Activated naive CD8-positive, alpha-beta T cell treated with anti-CD3 and anti-CD28 coated beads, Interleukin-2, amount 10 ng/mL, durations not matched to agents 7 days and 5 days (primary cell): ENCODE data around the gene AKNA. TPM values are rescaled to one million over a fixed set of nuclear protein-coding genes. Genes with fewer than 3 reads are reported as not detected.

Experiments
- ATAC-seq: fragments of 150-1000 bp; cut with Tn5 transposase; one replicate; pipeline ENCODE4 v1.10.0; 2021; ENCODE audit warnings: low read depth, moderate library complexity
- POLR2A ChIA-PET: fragments of 350-600 bp; sonication (Branson Sonifier 250); formaldehyde crosslinking; loops from one replicate; lab custom pipeline; 2021; ENCODE audit warnings: antibody characterized with exemption; lab: Charles Lee
- DNase-seq: peaks from one replicate; pipeline ENCODE4 v3.0.0; 2021
- H3K27ac Mint-ChIP-seq: one replicate; pipeline ENCODE4 v1.8.0; 2022; ENCODE audit warnings: mild to moderate bottlenecking, mixed read lengths
- H3K27me3 Mint-ChIP-seq: one replicate; pipeline ENCODE4 v1.8.0; 2022; ENCODE audit warnings: mild to moderate bottlenecking, moderate library complexity, mixed read lengths
- H3K36me3 Mint-ChIP-seq: one replicate; pipeline ENCODE4 v1.8.0; 2021; ENCODE audit warnings: mild to moderate bottlenecking, mixed read lengths
- H3K4me1 Mint-ChIP-seq: one replicate; pipeline ENCODE4 v1.8.0; 2021; ENCODE audit warnings: mixed read lengths
- H3K4me3 Mint-ChIP-seq: one replicate; pipeline ENCODE4 v1.8.0; 2022; ENCODE audit warnings: mild to moderate bottlenecking, moderate library complexity, mixed read lengths
- H3K9me3 Mint-ChIP-seq: one replicate; pipeline ENCODE4 v1.8.0; 2021; ENCODE audit warnings: mixed read lengths
- total RNA-seq, 2 experiments: library from RNA; stranded (reverse); gene quantifications; one replicate each; pipeline ENCODE4 v1.2.3, GENCODE V29; 2021

Gene AKNA
- total RNA-seq, 2 experiments from 2014 or later, result 482 to 492 TPM

GRCh38 chr9:114386886-114387679 is 699 bp downstream of the AKNA start:
- Mint-ChIP-seq H3K36me3 (peaks cover 72% of the 10 kb centered on the region), H3K9me3 (no peaks in the 10 kb centered on the region), H3K27me3 (no peaks in the 10 kb centered on the region), H3K27ac (peak overlapping the region; percentile 99), H3K4me1 (peaks cover 42% of the 10 kb centered on the region), H3K4me3 (peak overlapping the region; percentile 99)
- POLR2A ChIA-PET, result interaction anchor here (1.2 to 12.9 kb wide), 12 partner anchors 9 to 542 kb away, joined by 3 to 637 read pairs (median 20); partner anchors contain the start of gene ATP6V1G1
- DNase-seq (peak; percentile 55), ATAC-seq (no peak)

- POLR2A ChIA-PET, result interaction anchor here (0.8 to 12.9 kb wide), 12 partner anchors 8 to 543 kb away, joined by 3 to 637 read pairs (median 20); partner anchors contain the start of gene ATP6V1G1
- DNase-seq (peak; percentile 50), ATAC-seq (no peak)
- Mint-ChIP-seq H3K27ac (peak overlapping the region; percentile 99), H3K4me1 (peaks cover 47% of the 10 kb centered on the region), H3K9me3 (no peaks in the 10 kb centered on the region), H3K4me3 (peak overlapping the region; percentile 99), H3K36me3 (peaks cover 74% of the 10 kb centered on the region), H3K27me3 (no peaks in the 10 kb centered on the region)
Observed at GRCh38 chr9:114386361-114386885, 1.4 kb downstream of the AKNA start.

GRCh38 chr9:114385397-114386181 is 2.2 kb downstream of the AKNA start:
- H3K9me3 Mint-ChIP-seq, result no peaks in the 10 kb centered on the region
- DNase-seq (peak; percentile 82), ATAC-seq (peak; percentile 78)
- peaks cover 48% of the 10 kb centered on the region for H3K4me1 Mint-ChIP-seq
- peaks cover 74% of the 10 kb centered on the region for H3K36me3 Mint-ChIP-seq
- POLR2A ChIA-PET, result interaction anchor here (0.6 to 12.9 kb wide), 14 partner anchors 8 to 544 kb away, joined by 3 to 637 read pairs (median 14); partner anchors contain the start of gene ATP6V1G1
- peak overlapping the region; percentile 99 for H3K4me3 Mint-ChIP-seq
- H3K27ac Mint-ChIP-seq, result peak overlapping the region; percentile 99
- H3K27me3 Mint-ChIP-seq, result no peaks in the 10 kb centered on the region

GRCh38 chr9:114384836-114385396 is 2.9 kb downstream of the AKNA start:
- Mint-ChIP-seq H3K4me3 (peak overlapping the region; percentile 99), H3K9me3 (no peaks in the 10 kb centered on the region), H3K27me3 (no peaks in the 10 kb centered on the region)

GRCh38 chr9:114384341-114384740 is 3.4 kb downstream of the AKNA start:
- Mint-ChIP-seq H3K4me3 (peak overlapping the region; percentile 99), H3K4me1 (peaks cover 45% of the 10 kb centered on the region), H3K27me3 (no peaks in the 10 kb centered on the region), H3K36me3 (peaks cover 75% of the 10 kb centered on the region), H3K9me3 (no peaks in the 10 kb centered on the region), H3K27ac (peak overlapping the region; percentile 99)
- no peak for DNase-seq
- ATAC-seq, result no peak
- POLR2A ChIA-PET, result interaction anchor here (0.9 to 12.9 kb wide), 7 partner anchors 8 to 335 kb away, joined by 3 to 637 read pairs (median 104); no protein-coding TSS in a partner anchor

More at GRCh38 chr9:114384836-114385396, 2.9 kb downstream of the AKNA start:
- peaks cover 45% of the 10 kb centered on the region for H3K4me1 Mint-ChIP-seq
- POLR2A ChIA-PET, result interaction anchor here (1.0 to 12.9 kb wide), 10 partner anchors 7 to 544 kb away, joined by 3 to 637 read pairs (median 54); partner anchors contain the start of gene ATP6V1G1
- ATAC-seq (no peak), DNase-seq (no peak)
- H3K36me3 Mint-ChIP-seq, result peaks cover 73% of the 10 kb centered on the region
- peak overlapping the region; percentile 99 for H3K27ac Mint-ChIP-seq

DNA sequence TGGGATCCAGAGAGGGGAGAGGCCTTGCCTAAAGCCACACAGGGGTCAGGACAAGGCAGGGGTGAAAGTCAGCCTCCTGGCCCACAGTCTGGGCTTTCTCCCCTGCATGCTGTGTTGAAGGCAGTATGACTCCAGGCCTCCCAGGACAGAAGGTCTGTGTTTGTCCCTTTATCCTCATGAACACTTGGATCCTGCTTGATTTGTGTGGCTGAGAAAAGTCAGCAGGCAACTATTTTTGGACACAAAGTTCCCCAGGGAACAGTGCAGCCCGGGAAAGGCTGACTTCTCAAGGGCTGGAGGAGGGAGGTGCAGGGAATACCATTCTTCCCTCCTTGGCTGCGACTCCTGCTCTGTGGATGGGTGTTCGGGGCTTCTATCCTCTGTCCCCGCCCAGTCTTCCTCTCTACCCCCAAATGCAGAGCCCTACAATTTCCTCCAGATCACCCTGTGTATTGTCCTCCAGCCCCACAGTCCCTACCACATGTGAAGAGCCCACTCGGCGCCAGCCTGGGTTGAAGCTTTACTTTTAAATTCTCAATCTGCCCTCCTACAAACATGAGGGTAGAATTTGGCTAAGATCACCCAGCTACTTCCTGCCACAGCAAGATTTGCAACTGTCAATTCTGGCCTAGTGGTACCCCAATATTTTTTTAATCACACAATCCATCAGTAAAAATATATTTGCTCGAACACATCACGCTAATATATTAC is 4.1 kb downstream of the AKNA start:
- no peaks in the 10 kb centered on the region for H3K9me3 Mint-ChIP-seq
- peak overlapping the region; percentile 99 for H3K4me3 Mint-ChIP-seq
- peaks cover 73% of the 10 kb centered on the region for H3K36me3 Mint-ChIP-seq
- ATAC-seq (no peak), DNase-seq (no peak)
- H3K27me3 Mint-ChIP-seq, result no peaks in the 10 kb centered on the region
- POLR2A ChIA-PET, result interaction anchor here (0.9 to 12.9 kb wide), 6 partner anchors 9 to 51 kb away, joined by 4 to 637 read pairs (median 120); no protein-coding TSS in a partner anchor
- peak overlapping the region; percentile 99 for H3K27ac Mint-ChIP-seq
- H3K4me1 Mint-ChIP-seq, result peaks cover 43% of the 10 kb centered on the region

GRCh38 chr9:114382699-114383520 is 4.9 kb downstream of the AKNA start:
- peak overlapping the region; percentile 99 for H3K4me3 Mint-ChIP-seq
- peaks cover 48% of the 10 kb centered on the region for H3K4me1 Mint-ChIP-seq
- peaks cover 78% of the 10 kb centered on the region for H3K36me3 Mint-ChIP-seq
- peak overlapping the region; percentile 99 for H3K27ac Mint-ChIP-seq
- ATAC-seq (no peak), DNase-seq (peak; percentile 61)
- POLR2A ChIA-PET, result interaction anchor here (1.6 to 12.9 kb wide), 4 partner anchors 10 to 31 kb away, joined by 3 to 637 read pairs (median 138); no protein-coding TSS in a partner anchor
- H3K27me3 Mint-ChIP-seq, result no peaks in the 10 kb centered on the region
- no peaks in the 10 kb centered on the region for H3K9me3 Mint-ChIP-seq

GRCh38 chr9:114378883-114379282 is 8.9 kb downstream of the AKNA start:
- no peaks in the 10 kb centered on the region for H3K27me3 Mint-ChIP-seq
- H3K36me3 Mint-ChIP-seq, result peaks cover 72% of the 10 kb centered on the region
- H3K4me3 Mint-ChIP-seq, result peak overlapping the region; percentile 75
- POLR2A ChIA-PET, result interaction anchor here (0.9 to 12.9 kb wide), 4 partner anchors 9 to 41 kb away, joined by 3 to 637 read pairs (median 46); partner anchors contain the start of gene AKNA
- H3K4me1 Mint-ChIP-seq, result peaks cover 76% of the 10 kb centered on the region
- no peaks in the 10 kb centered on the region for H3K9me3 Mint-ChIP-seq
- DNase-seq (no peak), ATAC-seq (no peak)
- peak overlapping the region; percentile 82 for H3K27ac Mint-ChIP-seq

DNA sequence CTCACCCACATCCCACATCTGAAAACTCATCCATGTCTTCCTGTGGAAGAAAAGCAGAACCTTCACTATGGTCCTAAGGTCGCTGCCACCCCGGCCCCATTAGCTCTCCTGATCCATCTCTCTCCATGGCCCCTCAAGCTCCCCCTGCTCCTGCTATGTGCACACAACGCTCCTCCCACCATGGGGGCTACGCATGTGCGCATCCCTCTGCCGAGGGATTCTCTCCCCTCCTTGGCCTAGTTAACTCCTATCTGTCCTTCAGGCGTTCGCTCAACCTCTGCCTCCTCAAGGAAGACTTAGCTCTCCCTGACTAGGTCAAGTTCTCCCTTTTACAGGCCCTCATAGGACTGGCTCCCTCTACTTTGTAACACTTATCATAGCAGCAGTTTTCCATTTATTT is 9.8 kb downstream of the AKNA start:
- Mint-ChIP-seq H3K9me3 (no peaks in the 10 kb centered on the region), H3K4me1 (peaks cover 80% of the 10 kb centered on the region), H3K27ac (peak overlapping the region; percentile 82), H3K27me3 (no peaks in the 10 kb centered on the region), H3K36me3 (peaks cover 67% of the 10 kb centered on the region), H3K4me3 (peak overlapping the region; percentile 75)
- ATAC-seq (no peak), DNase-seq (no peak)
- POLR2A ChIA-PET, result interaction anchor here (0.9 to 4.5 kb wide), 3 partner anchors 9 to 38 kb away, joined by 3 to 85 read pairs (median 3); partner anchors contain the start of gene AKNA

DNA sequence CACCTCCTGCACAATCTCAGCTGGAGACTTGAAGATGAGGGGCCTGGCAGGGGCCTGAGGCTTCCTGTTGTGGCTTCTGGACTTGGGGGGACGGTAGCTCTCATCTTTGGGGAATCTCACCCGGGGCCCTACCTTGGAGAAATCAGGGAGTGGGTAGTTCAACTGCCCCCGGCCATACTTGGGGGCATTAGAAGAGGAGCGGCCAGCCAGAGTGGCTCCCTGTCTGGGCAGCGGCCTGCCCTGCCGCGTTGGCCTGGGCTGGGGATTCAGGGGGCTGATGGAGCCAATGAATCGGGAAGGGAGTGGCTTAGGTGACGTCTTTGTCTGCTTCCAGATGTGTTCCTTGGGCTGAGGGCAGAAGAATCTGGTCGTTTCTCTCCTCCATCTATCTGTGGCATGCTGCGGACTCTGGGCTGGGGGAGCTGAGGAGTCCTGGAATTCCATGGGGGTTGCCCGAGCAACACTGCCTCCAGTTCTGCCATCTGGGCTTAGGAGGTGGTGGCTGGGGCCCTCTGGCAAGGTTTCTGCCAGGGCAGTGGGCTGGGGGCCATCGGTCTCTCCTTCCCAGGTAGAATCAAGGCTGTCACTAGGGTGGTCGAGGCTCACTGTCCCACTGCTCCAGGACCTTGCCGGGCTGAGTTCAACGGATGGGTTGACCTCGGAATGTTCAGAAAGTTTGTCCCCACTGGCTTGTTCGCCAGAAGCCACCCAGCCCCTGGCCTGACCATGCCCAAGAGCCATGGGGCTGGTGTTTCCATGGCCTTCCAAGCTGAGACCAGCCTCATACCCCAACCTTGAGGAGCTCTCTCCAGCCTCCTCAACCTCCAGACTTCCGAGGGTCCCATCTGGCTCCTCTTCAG is 11.0 kb downstream of the AKNA start:
- POLR2A ChIA-PET, result interaction anchor here (0.6 to 4.5 kb wide), 9 partner anchors 8 to 553 kb away, joined by 3 to 85 read pairs (median 4); partner anchors contain the start of gene AKNA
- no peaks in the 10 kb centered on the region for H3K27me3 Mint-ChIP-seq
- ATAC-seq, result no peak
- H3K4me1 Mint-ChIP-seq, result peaks cover 77% of the 10 kb centered on the region
- H3K9me3 Mint-ChIP-seq, result no peaks in the 10 kb centered on the region
- peak overlapping the region; percentile 53 for H3K4me3 Mint-ChIP-seq
- DNase-seq, result no peak
- H3K27ac Mint-ChIP-seq, result peak overlapping the region; percentile 82
- peaks cover 59% of the 10 kb centered on the region for H3K36me3 Mint-ChIP-seq
